GM12872 (cell line): ENCODE data around the gene IRX6.

Experiments
- CTCF ChIP-seq: IDR thresholded peaks from 3 replicates; pipeline ENCODE4 v1.5.1; 2011; ENCODE audit warnings: low read depth, mild to moderate bottlenecking, low read length, moderate library complexity; ENCODE audit not compliant: insufficient read depth

Gene IRX6

DNA sequence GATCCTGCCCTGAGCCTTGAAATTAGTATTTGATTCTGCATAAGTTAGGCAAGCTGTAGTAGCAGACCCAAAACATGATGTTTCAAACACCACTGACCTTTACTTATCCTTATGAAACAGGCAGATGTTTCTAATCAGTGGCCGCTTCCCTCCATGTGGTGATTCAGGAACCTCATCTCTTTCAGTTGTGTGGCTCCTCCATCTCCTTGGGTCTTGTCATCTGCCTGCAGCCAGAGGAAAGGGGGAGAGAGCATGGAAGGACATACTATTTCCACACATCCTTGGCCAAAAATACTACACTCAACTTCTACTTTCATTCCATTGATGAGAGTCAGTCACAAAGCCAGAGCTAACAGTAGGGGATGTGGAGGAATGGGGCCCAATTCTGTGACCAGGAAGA is 41.6 kb upstream of the IRX6 start:
- TF ChIP-seq CTCF = no peak

DNA sequence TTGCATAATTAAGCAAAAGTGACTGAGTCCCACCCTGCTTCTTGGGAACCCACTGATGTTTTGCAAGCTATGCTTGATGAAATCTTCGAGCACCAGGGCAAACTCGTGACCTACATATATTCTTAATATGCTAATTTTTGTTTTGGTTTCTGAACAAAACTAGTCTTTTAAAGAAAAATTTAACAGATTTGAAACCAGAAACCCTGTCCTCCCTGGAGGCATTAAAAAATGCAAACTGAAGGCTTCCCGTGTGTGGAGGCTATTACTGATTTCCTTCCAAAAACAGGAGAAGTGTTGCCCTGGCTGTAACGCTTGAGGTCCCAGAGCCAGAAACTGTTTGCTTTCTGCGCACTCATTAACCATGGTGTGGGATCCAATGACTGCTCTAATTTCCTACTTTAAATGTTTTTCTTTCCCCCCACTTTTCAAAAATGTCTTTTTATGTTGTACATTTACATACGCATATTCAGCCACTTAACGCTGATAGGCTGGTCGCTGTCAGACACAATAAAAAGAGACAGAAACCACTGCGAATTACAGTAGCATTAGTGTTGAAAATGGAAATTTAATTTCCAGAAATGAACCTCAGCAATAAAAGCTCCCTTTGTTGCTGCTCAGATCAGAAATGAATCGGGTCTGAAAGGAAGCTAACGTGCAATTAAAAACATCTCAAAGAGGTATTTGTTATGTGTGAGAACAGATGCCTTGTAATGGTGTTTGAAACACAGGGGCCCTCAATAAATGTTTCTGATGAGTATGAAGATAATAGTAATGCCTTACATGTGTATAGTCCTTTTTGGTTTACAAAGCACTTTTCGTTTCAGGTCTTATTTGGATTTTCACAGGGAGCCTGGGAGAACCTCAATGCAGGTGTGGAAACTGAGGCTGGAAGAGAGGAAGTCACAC is 39.9 kb upstream of the IRX6 start:
- no peak for TF ChIP-seq CTCF

DNA sequence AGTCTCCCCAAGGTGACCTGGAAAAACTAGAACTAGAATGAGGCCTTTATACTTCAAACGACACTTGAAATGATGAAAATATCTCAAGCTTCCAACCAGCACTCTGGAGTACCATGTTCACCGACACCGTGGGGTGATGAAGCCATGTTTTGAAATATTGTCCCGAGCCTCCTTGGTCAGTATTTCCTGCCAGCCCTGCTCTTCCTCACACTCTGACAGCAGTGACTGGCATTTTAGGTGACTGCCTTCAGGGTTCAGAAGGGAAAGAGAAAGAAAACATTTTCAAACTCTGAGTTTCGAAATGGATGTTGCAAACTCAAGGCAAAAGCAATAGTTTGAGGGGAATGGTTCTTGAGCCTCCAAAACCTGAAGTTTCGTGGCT is 39.3 kb upstream of the IRX6 start:
- no peak for TF ChIP-seq CTCF

DNA sequence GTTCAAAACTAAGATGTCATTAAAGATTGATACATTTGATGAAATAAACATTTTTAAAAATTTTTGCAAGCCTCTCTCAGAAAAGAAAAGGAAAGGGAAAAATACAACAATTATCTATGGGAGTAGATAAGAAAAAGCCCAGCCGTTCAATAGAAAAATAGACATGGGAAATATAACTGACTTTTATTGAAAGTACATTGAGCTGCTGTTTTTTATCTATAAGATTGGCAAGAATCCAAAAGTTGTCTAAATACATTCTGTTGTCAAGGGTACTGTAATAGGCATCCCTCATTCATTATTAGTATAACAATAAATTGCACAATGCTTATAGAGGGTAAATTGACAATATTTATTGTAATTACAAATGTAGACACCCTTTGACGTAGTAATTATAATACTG is 38.4 kb upstream of the IRX6 start:
- no peak for TF ChIP-seq CTCF

GRCh38 chr16:55289353-55289752 is 34.6 kb upstream of the IRX6 start:
- no peak for TF ChIP-seq CTCF

DNA sequence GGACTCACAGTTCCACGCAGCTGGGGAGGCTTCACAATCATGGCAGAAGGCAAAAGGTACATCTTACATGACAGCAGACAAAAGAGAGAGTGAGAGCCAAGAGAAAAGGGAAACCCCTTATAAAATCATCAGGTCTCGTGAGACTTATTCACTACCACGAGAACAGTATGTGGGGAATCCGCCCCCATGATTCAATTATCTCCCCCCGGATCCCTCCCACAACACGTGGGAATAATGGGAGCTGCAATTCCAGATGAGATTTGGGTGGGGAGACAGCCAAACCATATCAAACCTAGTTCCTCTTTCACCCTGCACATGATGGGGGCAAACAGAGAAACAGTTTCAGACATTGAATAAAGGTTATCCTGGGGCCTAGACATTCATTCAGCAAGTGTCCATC is 32.2 kb upstream of the IRX6 start:
- TF ChIP-seq CTCF = no peak

DNA sequence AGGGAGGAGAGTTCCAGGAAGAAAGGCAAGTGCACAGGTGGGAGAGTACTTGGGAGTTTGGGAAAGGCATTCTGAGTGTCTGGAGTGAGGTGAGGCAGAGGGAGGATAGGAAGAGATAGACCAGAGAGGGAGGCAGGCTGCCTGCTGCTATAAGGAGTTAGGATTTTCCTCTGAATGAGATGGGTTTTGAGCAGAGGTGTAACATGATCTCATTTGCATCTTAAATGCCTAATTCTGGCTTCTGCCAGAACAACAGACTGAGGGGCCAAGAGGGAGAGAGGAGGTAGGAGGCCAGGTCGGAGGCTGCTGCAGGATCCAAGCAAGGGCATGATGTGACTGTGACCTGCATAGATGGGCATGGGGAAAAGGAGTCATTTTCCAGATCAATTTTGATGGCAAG is 31.5 kb upstream of the IRX6 start:
- no peak for TF ChIP-seq CTCF
